ENCODE results near the gene PIGA. TPM values are rescaled to one million over a fixed set of nuclear protein-coding genes. Genes with fewer than 3 reads are reported as not detected.

The PIGA gene
- total RNA-seq, 4 donors from 2014 or later, result 7.7 to 15.5 (median 9.7) TPM

GRCh38 chrX:15310117-15310516, 25.2 kb downstream of the PIGA start:
- no peak for TF ChIP-seq CTCF (IDR thresholded peaks at IDR 0.05; ENCODE audit: low read depth)

DNA sequence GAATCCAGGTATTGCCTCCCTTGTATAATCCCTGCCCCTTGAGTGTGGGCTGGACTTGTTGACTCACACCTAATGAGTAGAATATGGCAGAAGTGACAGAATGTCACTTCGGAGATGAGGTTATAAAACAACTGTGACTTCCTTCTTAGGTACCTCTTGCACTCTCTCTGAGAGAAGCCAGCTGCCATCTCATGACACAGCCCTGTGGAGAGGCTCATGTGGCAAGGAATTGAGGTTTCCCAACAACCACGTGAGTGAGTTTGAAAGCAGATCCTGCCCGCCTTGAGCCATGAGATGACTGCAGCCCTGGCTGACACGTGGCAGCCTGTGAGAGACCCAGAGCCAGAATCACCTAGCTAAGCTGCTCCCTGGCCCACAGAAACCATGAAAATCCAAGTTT, 33.4 kb downstream of the PIGA start:
- no peak for TF ChIP-seq CTCF (IDR thresholded peaks at IDR 0.05; ENCODE audit: low read depth)

- TF ChIP-seq CTCF (IDR thresholded peaks at IDR 0.05; ENCODE audit: low read depth), result no peak
Measured at GRCh38 chrX:15299941-15300851, 35.1 kb downstream of the PIGA start.

DNA sequence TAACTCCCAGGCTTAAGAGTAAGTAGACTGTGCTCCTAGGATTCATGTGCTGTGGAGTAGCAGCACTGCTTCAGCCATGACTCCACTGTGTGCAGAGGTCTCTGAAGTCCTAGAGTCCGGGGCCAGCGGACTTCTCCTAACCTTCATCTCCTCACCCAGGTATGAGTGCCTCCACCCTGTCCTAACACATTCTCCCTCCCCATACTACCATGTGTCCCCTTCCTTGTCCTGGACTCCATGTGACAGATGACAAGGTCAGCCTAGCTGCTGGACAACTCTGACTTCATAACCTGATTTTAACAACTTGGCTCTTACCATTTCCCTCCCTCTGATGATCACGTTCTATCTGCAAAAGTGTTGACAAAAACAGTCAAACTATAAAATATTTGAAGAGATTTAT, 36.5 kb downstream of the PIGA start:
- TF ChIP-seq CTCF (IDR thresholded peaks at IDR 0.05; ENCODE audit: low read depth), result no peak

DNA sequence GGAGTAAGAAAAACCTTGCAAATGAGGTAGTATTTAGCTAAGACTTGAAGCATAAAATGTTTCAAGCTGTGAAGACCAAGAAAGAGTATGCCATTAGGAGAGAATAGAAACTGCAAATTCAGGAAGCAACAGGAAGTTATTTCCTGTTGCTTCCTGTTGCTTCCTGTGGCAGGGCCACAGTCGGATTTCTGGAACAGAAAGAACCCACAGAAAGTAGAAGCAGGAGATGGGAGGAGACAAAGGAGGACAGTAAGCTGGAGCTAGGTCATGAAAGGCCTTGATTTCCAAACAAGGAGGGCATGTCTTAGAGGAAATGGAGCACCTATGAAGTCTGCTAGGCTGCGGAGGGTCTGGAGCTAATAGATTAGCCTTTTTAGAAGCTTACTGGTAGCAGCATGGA, 37.1 kb downstream of the PIGA start:
- TF ChIP-seq CTCF (IDR thresholded peaks at IDR 0.05; ENCODE audit: low read depth), result no peak

GRCh38 chrX:15293451-15293850, 41.9 kb downstream of the PIGA start:
- no peak for TF ChIP-seq CTCF (IDR thresholded peaks at IDR 0.05; ENCODE audit: low read depth)

GRCh38 chrX:15292861-15293260, 42.5 kb downstream of the PIGA start:
- TF ChIP-seq CTCF (IDR thresholded peaks at IDR 0.05; ENCODE audit: low read depth), result no peak

Measured in subcutaneous adipose tissue (tissue), 4 donors.